Measurements from ENCODE around the gene HYAL4. TPM values are rescaled to one million over a fixed set of nuclear protein-coding genes. Genes with fewer than 3 reads are reported as not detected.

HYAL4 gene
- polyA plus RNA-seq, 1 of the 3 experiments (the other 2 are of a cell fraction), result not detected

DNA sequence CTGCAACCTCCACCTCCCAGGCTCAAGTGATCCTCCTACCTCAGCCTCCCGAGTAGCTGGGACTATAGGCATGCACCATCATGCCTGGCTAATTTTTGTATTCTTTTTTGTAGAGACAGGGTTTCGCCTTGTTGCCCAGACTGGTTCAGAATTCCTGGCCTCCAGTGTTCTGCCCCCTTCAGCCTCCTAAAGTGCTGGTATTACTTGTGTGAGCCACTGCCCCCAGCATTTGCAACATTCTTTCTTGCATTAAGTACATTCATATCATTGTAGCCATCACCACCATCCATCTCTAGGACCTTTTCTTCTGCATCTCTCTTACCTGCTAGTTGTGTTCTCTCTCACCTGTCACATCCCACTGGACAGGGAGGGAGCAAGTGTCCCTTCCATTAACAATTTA is 35.5 kb upstream of the HYAL4 start:
- Histone ChIP-seq H4K20me1 (ENCODE audit: insufficient read depth) (no peaks in the 10 kb centered on the region), H3K27ac (ENCODE audit: low read depth in 2 of 2, low read length in 1 of 2) (no peak overlapping the region)
- POLR2A ChIA-PET, result no interaction called here

GRCh38 chr7:123811056-123811455 is 33.9 kb upstream of the HYAL4 start:
- ChIA-PET POLR2A (no interaction called here), CTCF (interaction anchor here (1.2 kb wide), 1 partner anchor 13 kb away, joined by 4 read pairs; no protein-coding TSS in a partner anchor)
- Histone ChIP-seq H2AFZ (ENCODE audit: low read depth) (no peak overlapping the region), H3K36me3 (replicated peaks in 1 of 2; ENCODE audit: control insufficient read depth in 1 of 2, insufficient read depth in 2 of 2, low read length in 1 of 2) (no peaks in the 10 kb centered on the region), H3K27me3 (ENCODE audit: insufficient read depth) (no peaks in the 10 kb centered on the region), H3K4me3 (ENCODE audit: low read depth in 2 of 2, low read length in 1 of 2) (no peak overlapping the region), H3K27ac (ENCODE audit: low read depth in 2 of 2, low read length in 1 of 2) (no peak overlapping the region), H3K9me2 (no peaks in the 10 kb centered on the region), H4K20me1 (ENCODE audit: insufficient read depth) (no peaks in the 10 kb centered on the region), H3K9ac (no peak overlapping the region), H3K4me1 (ENCODE audit: control insufficient read depth in 1 of 2, insufficient read depth in 2 of 2, low read depth in 1 of 2, low read length in 1 of 2) (no peaks in the 10 kb centered on the region), H3F3A (replicated peaks; ENCODE audit: insufficient read depth) (no peaks in the 10 kb centered on the region), H3K9me3 (no peaks in the 10 kb centered on the region), H3K4me2 (no peak overlapping the region), H3K79me2 (ENCODE audit: insufficient read depth) (no peaks in the 10 kb centered on the region)
- TF ChIP-seq, protein P1, sequence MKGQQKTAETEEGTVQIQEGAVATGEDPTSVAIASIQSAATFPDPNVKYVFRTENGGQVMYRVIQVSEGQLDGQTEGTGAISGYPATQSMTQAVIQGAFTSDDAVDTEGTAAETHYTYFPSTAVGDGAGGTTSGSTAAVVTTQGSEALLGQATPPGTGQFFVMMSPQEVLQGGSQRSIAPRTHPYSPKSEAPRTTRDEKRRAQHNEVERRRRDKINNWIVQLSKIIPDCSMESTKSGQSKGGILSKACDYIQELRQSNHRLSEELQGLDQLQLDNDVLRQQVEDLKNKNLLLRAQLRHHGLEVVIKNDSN (IDR thresholded peaks at IDR 0.05; ENCODE audit: borderline replicate concordance, low read depth), result no peak
- no peak for TF ChIP-seq CHD2 (IDR thresholded peaks at IDR 0.05; ENCODE audit: low read length, partially characterized antibody)
- TF ChIP-seq SIN3A (IDR thresholded peaks at IDR 0.05; ENCODE audit: borderline replicate concordance, low read depth, low read length), result no peak
- TF ChIP-seq NFIC (IDR thresholded peaks at IDR 0.05; ENCODE audit: borderline replicate concordance), result no peak
- no peak for TF ChIP-seq GATA2 (CRISPR knock-in tag; IDR thresholded peaks at IDR 0.05)
- no peak for TF ChIP-seq REST (IDR thresholded peaks at IDR 0.05; ENCODE audit: low read depth, low read length)
- no peak for TF ChIP-seq YY1 (IDR thresholded peaks at IDR 0.05; ENCODE audit: low read depth)
- TF ChIP-seq, protein P2, sequence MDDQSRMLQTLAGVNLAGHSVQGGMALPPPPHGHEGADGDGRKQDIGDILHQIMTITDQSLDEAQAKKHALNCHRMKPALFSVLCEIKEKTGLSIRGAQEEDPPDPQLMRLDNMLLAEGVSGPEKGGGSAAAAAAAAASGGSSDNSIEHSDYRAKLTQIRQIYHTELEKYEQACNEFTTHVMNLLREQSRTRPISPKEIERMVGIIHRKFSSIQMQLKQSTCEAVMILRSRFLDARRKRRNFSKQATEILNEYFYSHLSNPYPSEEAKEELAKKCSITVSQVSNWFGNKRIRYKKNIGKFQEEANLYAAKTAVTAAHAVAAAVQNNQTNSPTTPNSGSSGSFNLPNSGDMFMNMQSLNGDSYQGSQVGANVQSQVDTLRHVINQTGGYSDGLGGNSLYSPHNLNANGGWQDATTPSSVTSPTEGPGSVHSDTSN (IDR thresholded peaks at IDR 0.05), result no peak
- TF ChIP-seq TCF12 (IDR thresholded peaks at IDR 0.05), result no peak
- TF ChIP-seq RFX5 (IDR thresholded peaks at IDR 0.05; ENCODE audit: low read length), result no peak
- TF ChIP-seq, protein P3, sequence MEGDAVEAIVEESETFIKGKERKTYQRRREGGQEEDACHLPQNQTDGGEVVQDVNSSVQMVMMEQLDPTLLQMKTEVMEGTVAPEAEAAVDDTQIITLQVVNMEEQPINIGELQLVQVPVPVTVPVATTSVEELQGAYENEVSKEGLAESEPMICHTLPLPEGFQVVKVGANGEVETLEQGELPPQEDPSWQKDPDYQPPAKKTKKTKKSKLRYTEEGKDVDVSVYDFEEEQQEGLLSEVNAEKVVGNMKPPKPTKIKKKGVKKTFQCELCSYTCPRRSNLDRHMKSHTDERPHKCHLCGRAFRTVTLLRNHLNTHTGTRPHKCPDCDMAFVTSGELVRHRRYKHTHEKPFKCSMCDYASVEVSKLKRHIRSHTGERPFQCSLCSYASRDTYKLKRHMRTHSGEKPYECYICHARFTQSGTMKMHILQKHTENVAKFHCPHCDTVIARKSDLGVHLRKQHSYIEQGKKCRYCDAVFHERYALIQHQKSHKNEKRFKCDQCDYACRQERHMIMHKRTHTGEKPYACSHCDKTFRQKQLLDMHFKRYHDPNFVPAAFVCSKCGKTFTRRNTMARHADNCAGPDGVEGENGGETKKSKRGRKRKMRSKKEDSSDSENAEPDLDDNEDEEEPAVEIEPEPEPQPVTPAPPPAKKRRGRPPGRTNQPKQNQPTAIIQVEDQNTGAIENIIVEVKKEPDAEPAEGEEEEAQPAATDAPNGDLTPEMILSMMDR (IDR thresholded peaks at IDR 0.05), result no peak
- no peak for TF ChIP-seq RCOR1 (IDR thresholded peaks at IDR 0.05; ENCODE audit: low read length)
- no peak for TF ChIP-seq RAD21 (IDR thresholded peaks at IDR 0.05; ENCODE audit: low read length)
- TF ChIP-seq FOXM1 (IDR thresholded peaks at IDR 0.05; ENCODE audit: low read depth), result no peak
- TF ChIP-seq TEAD4 (IDR thresholded peaks at IDR 0.05; ENCODE audit: borderline replicate concordance, insufficient read depth), result no peak
- TF ChIP-seq GABPA (IDR thresholded peaks at IDR 0.05; ENCODE audit: low read depth), result no peak
- no peak for TF ChIP-seq FOXJ3 (CRISPR knock-in tag; IDR thresholded peaks at IDR 0.05)
- no peak for TF ChIP-seq NRF1 (IDR thresholded peaks at IDR 0.05; ENCODE audit: low read depth, low read length)
- TF ChIP-seq EP300 (IDR thresholded peaks at IDR 0.05; ENCODE audit: borderline replicate concordance in 1 of 2, low read depth in 1 of 2, low read length in 1 of 2), result no peak
- DNase-seq, result no peak

More for the DNA sequence above, 35.5 kb upstream of the HYAL4 start:
- no peak overlapping the region for H3K4me2 ChIP-seq
- no peak for TF ChIP-seq TCF12 (IDR thresholded peaks at IDR 0.05)
- H3K4me1 ChIP-seq (ENCODE audit: control insufficient read depth in 1 of 2, insufficient read depth in 2 of 2, low read depth in 1 of 2, low read length in 1 of 2), result no peaks in the 10 kb centered on the region
- H3K79me2 ChIP-seq (ENCODE audit: insufficient read depth), result no peaks in the 10 kb centered on the region
- no peaks in the 10 kb centered on the region for H3K27me3 ChIP-seq (ENCODE audit: insufficient read depth)
- H2AFZ ChIP-seq (ENCODE audit: low read depth), result no peak overlapping the region
- no peaks in the 10 kb centered on the region for H3K9me3 ChIP-seq
- H3K9ac ChIP-seq, result no peak overlapping the region
- CTCF ChIA-PET, result no interaction called here
- no peak for DNase-seq
- no peaks in the 10 kb centered on the region for H3F3A ChIP-seq (replicated peaks; ENCODE audit: insufficient read depth)
- 19% methylated on average over 2 of the region's 2 CpGs for WGBS (ENCODE audit: low lambda C conversion rate)
- H3K9me2 ChIP-seq, result no peaks in the 10 kb centered on the region
- H3K36me3 ChIP-seq (replicated peaks in 1 of 2; ENCODE audit: control insufficient read depth in 1 of 2, insufficient read depth in 2 of 2, low read length in 1 of 2), result no peaks in the 10 kb centered on the region
- H3K4me3 ChIP-seq (ENCODE audit: low read depth in 2 of 2, low read length in 1 of 2), result no peak overlapping the region

All from SK-N-SH (cell line).